ENCODE data around the gene CEP72.
"Not testable (repeated sequence)": the region's sequence is repeated elsewhere in the genome, so short reads cannot be mapped to it uniquely, and the experiment has no call there.

The CEP72 gene

GRCh38 chr5:620152-620551 is 8.0 kb downstream of the CEP72 start:
- DNase-seq: no peak

GRCh38 chr5:620586-621180 is 8.5 kb downstream of the CEP72 start:
- DNase-seq: no peak

GRCh38 chr5:621341-621761 is 9.2 kb downstream of the CEP72 start:
- no peak for DNase-seq

GRCh38 chr5:622359-622758 is 10.2 kb downstream of the CEP72 start:
- DNase-seq: no peak

GRCh38 chr5:622946-623522 is 10.9 kb downstream of the CEP72 start:
- no peak for DNase-seq

GRCh38 chr5:623531-623930 is 11.4 kb downstream of the CEP72 start:
- no peak for DNase-seq

GRCh38 chr5:624118-624950 is 12.2 kb downstream of the CEP72 start:
- no peak for DNase-seq

- no peak for DNase-seq
Observed at GRCh38 chr5:624951-625230, 12.8 kb downstream of the CEP72 start.

- no peak for DNase-seq
Observed at GRCh38 chr5:625516-625915, 13.4 kb downstream of the CEP72 start.

- no peak for DNase-seq
Observed at GRCh38 chr5:626850-627249, 14.7 kb downstream of the CEP72 start.

GRCh38 chr5:627840-628239 is 15.7 kb downstream of the CEP72 start:
- no peak for DNase-seq

GRCh38 chr5:628351-629205 is 16.4 kb downstream of the CEP72 start:
- DNase-seq: not testable (repeated sequence)

GRCh38 chr5:633501-633955 is 21.4 kb downstream of the CEP72 start:
- DNase-seq: no peak

- no peak for DNase-seq
Observed at GRCh38 chr5:634191-634590, 22.1 kb downstream of the CEP72 start.

GRCh38 chr5:635306-636055 is 23.3 kb downstream of the CEP72 start:
- no peak for DNase-seq

- no peak for DNase-seq
Observed at GRCh38 chr5:636951-637350, 24.8 kb downstream of the CEP72 start.

GRCh38 chr5:637581-638450 is 25.7 kb downstream of the CEP72 start:
- DNase-seq: no peak

GRCh38 chr5:638501-639252 is 26.5 kb downstream of the CEP72 start:
- no peak for DNase-seq

- no peak for DNase-seq
Observed at GRCh38 chr5:639253-639530, 27.1 kb downstream of the CEP72 start.

GRCh38 chr5:639584-640213 is 27.6 kb downstream of the CEP72 start:
- DNase-seq: no peak
